ENCODE results near the gene ALG12.
A peak's percentile ranks its signal among the peaks of the same experiment; 100 is the strongest.

ALG12 gene

GRCh38 chr22:49884503-49885260 is 33.6 kb downstream of the ALG12 start:
- H3K27me3 ChIP-seq (ENCODE audit: insufficient read depth, low read length, poor library complexity), result no peaks in the 10 kb centered on the region
- H2BK120ac ChIP-seq (ENCODE audit: low read depth, low read length), result no peak overlapping the region
- peaks cover 8% of the 10 kb centered on the region for H3K36me3 ChIP-seq (ENCODE audit: control insufficient read depth, insufficient read depth, low read length)
- no peak overlapping the region for H3K27ac ChIP-seq (ENCODE audit: low read depth, low read length)
- DNase-seq, result no peak
- no peak overlapping the region for H3K4ac ChIP-seq (ENCODE audit: low read depth, low read length)
- H3K18ac ChIP-seq (ENCODE audit: low read length), result no peak overlapping the region
- no peaks in the 10 kb centered on the region for H3K4me1 ChIP-seq (ENCODE audit: control insufficient read depth, low read depth, low read length)
- no CpG with 5 or more reads among the region's 31 CpGs for WGBS (ENCODE audit: extremely low coverage, insufficient coverage, low lambda C conversion rate)
- H3K4me2 ChIP-seq (ENCODE audit: low read length), result no peak overlapping the region
- H4K8ac ChIP-seq (ENCODE audit: low read depth, low read length), result no peak overlapping the region
- H3K9ac ChIP-seq (ENCODE audit: low read length), result no peak overlapping the region
- H3K79me1 ChIP-seq (ENCODE audit: low read length), result peaks cover 19% of the 10 kb centered on the region
- no peak overlapping the region for H3K56ac ChIP-seq (ENCODE audit: low read length)
- H2BK5ac ChIP-seq (ENCODE audit: low read length), result no peak overlapping the region
- peaks cover 5% of the 10 kb centered on the region for H3K79me2 ChIP-seq (ENCODE audit: control insufficient read depth, insufficient read depth, low read length)
- no peak overlapping the region for H3K23ac ChIP-seq (ENCODE audit: low read length)
- no peak overlapping the region for H4K5ac ChIP-seq (ENCODE audit: low read length)
- no peak overlapping the region for H2AK5ac ChIP-seq (ENCODE audit: low read length)
- H3K4me3 ChIP-seq (ENCODE audit: low read length), result no peak overlapping the region
- no peak overlapping the region for H2BK15ac ChIP-seq (replicated peaks; ENCODE audit: low read depth)

GRCh38 chr22:49884075-49884474 is 34.2 kb downstream of the ALG12 start:
- Histone ChIP-seq H3K36me3 (ENCODE audit: control insufficient read depth, insufficient read depth, low read length) (peaks cover 8% of the 10 kb centered on the region), H2BK15ac (replicated peaks; ENCODE audit: low read depth) (no peak overlapping the region), H3K9ac (ENCODE audit: low read length) (no peak overlapping the region), H3K18ac (ENCODE audit: low read length) (no peak overlapping the region), H4K5ac (ENCODE audit: low read length) (no peak overlapping the region), H3K23ac (ENCODE audit: low read length) (no peak overlapping the region), H3K56ac (ENCODE audit: low read length) (no peak overlapping the region), H3K4me3 (ENCODE audit: low read length) (no peak overlapping the region), H3K4me2 (ENCODE audit: low read length) (no peak overlapping the region), H2BK5ac (ENCODE audit: low read length) (no peak overlapping the region), H4K8ac (ENCODE audit: low read depth, low read length) (no peak overlapping the region), H3K79me1 (ENCODE audit: low read length) (peaks cover 17% of the 10 kb centered on the region), H2BK120ac (ENCODE audit: low read depth, low read length) (no peak overlapping the region), H3K4me1 (ENCODE audit: control insufficient read depth, low read depth, low read length) (no peaks in the 10 kb centered on the region), H3K27me3 (ENCODE audit: insufficient read depth, low read length, poor library complexity) (no peaks in the 10 kb centered on the region), H3K79me2 (ENCODE audit: control insufficient read depth, insufficient read depth, low read length) (peaks cover 6% of the 10 kb centered on the region), H3K27ac (ENCODE audit: low read depth, low read length) (no peak overlapping the region), H2AK5ac (ENCODE audit: low read length) (no peak overlapping the region), H3K4ac (ENCODE audit: low read depth, low read length) (no peak overlapping the region)
- no CpG with 5 or more reads among the region's 20 CpGs for WGBS (ENCODE audit: extremely low coverage, insufficient coverage, low lambda C conversion rate)
- DNase-seq, result no peak

GRCh38 chr22:49883294-49883640 is 35.0 kb downstream of the ALG12 start:
- Histone ChIP-seq H4K5ac (ENCODE audit: low read length) (no peak overlapping the region), H3K23ac (ENCODE audit: low read length) (no peak overlapping the region), H2BK120ac (ENCODE audit: low read depth, low read length) (no peak overlapping the region), H3K4me3 (ENCODE audit: low read length) (no peak overlapping the region), H3K79me1 (ENCODE audit: low read length) (peaks cover 16% of the 10 kb centered on the region), H2AK5ac (ENCODE audit: low read length) (no peak overlapping the region), H3K56ac (ENCODE audit: low read length) (no peak overlapping the region), H3K9ac (ENCODE audit: low read length) (no peak overlapping the region), H3K18ac (ENCODE audit: low read length) (no peak overlapping the region), H2BK15ac (replicated peaks; ENCODE audit: low read depth) (no peak overlapping the region), H3K4me2 (ENCODE audit: low read length) (no peak overlapping the region), H3K27me3 (ENCODE audit: insufficient read depth, low read length, poor library complexity) (no peaks in the 10 kb centered on the region), H3K4me1 (ENCODE audit: control insufficient read depth, low read depth, low read length) (no peaks in the 10 kb centered on the region), H3K36me3 (ENCODE audit: control insufficient read depth, insufficient read depth, low read length) (peaks cover 8% of the 10 kb centered on the region), H3K79me2 (ENCODE audit: control insufficient read depth, insufficient read depth, low read length) (peaks cover 6% of the 10 kb centered on the region), H2BK5ac (ENCODE audit: low read length) (no peak overlapping the region), H3K4ac (ENCODE audit: low read depth, low read length) (no peak overlapping the region), H4K8ac (ENCODE audit: low read depth, low read length) (no peak overlapping the region), H3K27ac (ENCODE audit: low read depth, low read length) (no peak overlapping the region)
- no CpG with 5 or more reads among the region's 4 CpGs for WGBS (ENCODE audit: extremely low coverage, insufficient coverage, low lambda C conversion rate)
- no peak for DNase-seq

GRCh38 chr22:49882519-49883293 is 35.5 kb downstream of the ALG12 start:
- Histone ChIP-seq H4K8ac (ENCODE audit: low read depth, low read length) (no peak overlapping the region), H3K4ac (ENCODE audit: low read depth, low read length) (no peak overlapping the region), H2BK5ac (ENCODE audit: low read length) (no peak overlapping the region), H3K79me2 (ENCODE audit: control insufficient read depth, insufficient read depth, low read length) (peaks cover 6% of the 10 kb centered on the region), H2BK120ac (ENCODE audit: low read depth, low read length) (no peak overlapping the region), H3K79me1 (ENCODE audit: low read length) (peaks cover 16% of the 10 kb centered on the region), H3K4me3 (ENCODE audit: low read length) (no peak overlapping the region), H3K27me3 (ENCODE audit: insufficient read depth, low read length, poor library complexity) (no peaks in the 10 kb centered on the region), H3K9ac (ENCODE audit: low read length) (no peak overlapping the region), H3K56ac (ENCODE audit: low read length) (no peak overlapping the region), H3K36me3 (ENCODE audit: control insufficient read depth, insufficient read depth, low read length) (peaks cover 8% of the 10 kb centered on the region), H3K23ac (ENCODE audit: low read length) (peak overlapping the region; percentile 80), H3K27ac (ENCODE audit: low read depth, low read length) (no peak overlapping the region), H2BK15ac (replicated peaks; ENCODE audit: low read depth) (no peak overlapping the region), H2AK5ac (ENCODE audit: low read length) (no peak overlapping the region), H3K4me1 (ENCODE audit: control insufficient read depth, low read depth, low read length) (no peaks in the 10 kb centered on the region), H3K18ac (ENCODE audit: low read length) (no peak overlapping the region), H4K5ac (ENCODE audit: low read length) (no peak overlapping the region), H3K4me2 (ENCODE audit: low read length) (no peak overlapping the region)
- WGBS (ENCODE audit: extremely low coverage, insufficient coverage, low lambda C conversion rate), result no CpG with 5 or more reads among the region's 21 CpGs
- DNase-seq, result no peak

- Histone ChIP-seq H2AK5ac (ENCODE audit: low read length) (no peak overlapping the region), H3K4me3 (ENCODE audit: low read length) (no peak overlapping the region), H2BK120ac (ENCODE audit: low read depth, low read length) (no peak overlapping the region), H2BK15ac (replicated peaks; ENCODE audit: low read depth) (no peak overlapping the region), H3K9ac (ENCODE audit: low read length) (no peak overlapping the region), H3K56ac (ENCODE audit: low read length) (no peak overlapping the region), H3K18ac (ENCODE audit: low read length) (no peak overlapping the region), H4K8ac (ENCODE audit: low read depth, low read length) (no peak overlapping the region), H3K4me2 (ENCODE audit: low read length) (no peak overlapping the region), H3K79me2 (ENCODE audit: control insufficient read depth, insufficient read depth, low read length) (peaks cover 6% of the 10 kb centered on the region), H3K79me1 (ENCODE audit: low read length) (peaks cover 16% of the 10 kb centered on the region), H3K23ac (ENCODE audit: low read length) (no peak overlapping the region), H3K4ac (ENCODE audit: low read depth, low read length) (no peak overlapping the region), H3K27me3 (ENCODE audit: insufficient read depth, low read length, poor library complexity) (no peaks in the 10 kb centered on the region), H3K27ac (ENCODE audit: low read depth, low read length) (no peak overlapping the region), H3K4me1 (ENCODE audit: control insufficient read depth, low read depth, low read length) (no peaks in the 10 kb centered on the region), H4K5ac (ENCODE audit: low read length) (no peak overlapping the region), H2BK5ac (ENCODE audit: low read length) (no peak overlapping the region), H3K36me3 (ENCODE audit: control insufficient read depth, insufficient read depth, low read length) (peaks cover 8% of the 10 kb centered on the region)
- no peak for DNase-seq
- no CpG with 5 or more reads among the region's 2 CpGs for WGBS (ENCODE audit: extremely low coverage, insufficient coverage, low lambda C conversion rate)
Observed at GRCh38 chr22:49881856-49882255, 36.4 kb downstream of the ALG12 start.
